IMR-90 (cell line): ENCODE results near the gene FARS2. TPM values are rescaled to one million over a fixed set of nuclear protein-coding genes. Genes with fewer than 3 reads are reported as not detected.

Experiments
- ATAC-seq: fragments of 200-7000 bp; cut with Tn5 transposase; 2 replicates; pipeline ENCODE4 v1.9.1; 2020; ENCODE audit warnings: low read depth, mild to moderate bottlenecking, moderate library complexity
- BruUV-seq: library from RNA; stranded (reverse); fragments of 400-500 nt; replicated peaks from 2 replicates; lab custom pipeline; 2021; lab: Mats Ljungman, UMichigan
- CTCF ChIA-PET: fragments of 300-600 bp; formaldehyde crosslinking; extraction: SDS; loops from one replicate; lab custom pipeline; 2021; ENCODE audit warnings: antibody characterized with exemption; lab: Yijun Ruan, JAX
- POLR2A ChIA-PET: fragments of 300-600 bp; sonication (Branson Sonifier 250); formaldehyde crosslinking; loops from one replicate; lab custom pipeline; 2022; ENCODE audit warnings: antibody characterized with exemption; ENCODE audit not compliant: unreplicated experiment; lab: Charles Lee
- DNase-seq: peaks from one replicate; pipeline ENCODE4 v3.0.0; 2013
- H2AFZ ChIP-seq: replicated peaks from 2 replicates; pipeline ENCODE3; 2013; ENCODE audit warnings: low read length, mild to moderate bottlenecking; ENCODE audit not compliant: poor library complexity
- H2AK5ac ChIP-seq: 2 replicates; pipeline ENCODE4 v1.6.1; 2013; ENCODE audit warnings: low read depth, low read length, inconsistent platforms
- H2AK9ac ChIP-seq: replicated peaks from 2 replicates; pipeline ENCODE3; 2013; ENCODE audit warnings: mild to moderate bottlenecking, low read depth, low read length, moderate library complexity; ENCODE audit not compliant: poor library complexity
- H2BK120ac ChIP-seq: 2 replicates; pipeline ENCODE4 v1.6.1; 2013; ENCODE audit warnings: low read depth, low read length, inconsistent platforms
- H2BK15ac ChIP-seq: 3 replicates; pipeline ENCODE4 v1.6.1; 2013; ENCODE audit warnings: low read depth, low read length, inconsistent platforms
- H2BK20ac ChIP-seq: 2 replicates; pipeline ENCODE4 v1.6.1; 2013; ENCODE audit warnings: low read depth, mild to moderate bottlenecking, inconsistent platforms, low read length, moderate library complexity
- H2BK5ac ChIP-seq: 2 replicates; pipeline ENCODE4 v1.6.1; 2013; ENCODE audit warnings: mild to moderate bottlenecking, low read depth, low read length, inconsistent platforms; ENCODE audit not compliant: poor library complexity, severe bottlenecking
- H3K14ac ChIP-seq: replicated peaks from 2 replicates; pipeline ENCODE4 v1.6.1; 2013; ENCODE audit warnings: low read depth, low read length, inconsistent platforms
- H3K18ac ChIP-seq: 2 replicates; pipeline ENCODE4 v1.6.1; 2013; ENCODE audit warnings: low read depth, low read length, control low read depth
- H3K23ac ChIP-seq: 2 replicates; pipeline ENCODE4 v1.6.1; 2013; ENCODE audit warnings: low read depth, low read length, inconsistent platforms
- H3K27ac ChIP-seq: 2 replicates; pipeline ENCODE4 v1.5.1; 2013; ENCODE audit warnings: mild to moderate bottlenecking, control low read depth, low read length; ENCODE audit not compliant: insufficient read depth
- H3K27me3 ChIP-seq: 2 replicates; pipeline ENCODE4 v1.6.1; 2013; ENCODE audit warnings: low read length; ENCODE audit not compliant: control insufficient read depth, insufficient read depth
- H3K36me3 ChIP-seq: 2 replicates; pipeline ENCODE4 v1.6.1; 2013; ENCODE audit warnings: low read length, mixed read lengths; ENCODE audit not compliant: control insufficient read depth, insufficient read depth
- H3K4ac ChIP-seq: 2 replicates; pipeline ENCODE4 v1.6.1; 2013; ENCODE audit warnings: low read depth, low read length, inconsistent platforms
- H3K4me1 ChIP-seq: 2 replicates; pipeline ENCODE4 v1.6.1; 2013; ENCODE audit warnings: low read length, mixed read lengths; ENCODE audit not compliant: control insufficient read depth, insufficient read depth
- H3K4me2 ChIP-seq: 2 replicates; pipeline ENCODE4 v1.6.1; 2013; ENCODE audit warnings: low read depth, mild to moderate bottlenecking, control low read depth, low read length, moderate library complexity
- H3K4me3 ChIP-seq: 2 replicates; pipeline ENCODE4 v1.5.1; 2013; ENCODE audit warnings: low read depth, mild to moderate bottlenecking, control low read depth, low read length, moderate library complexity; ENCODE audit not compliant: insufficient read depth
- H3K56ac ChIP-seq: 2 replicates; pipeline ENCODE4 v1.6.1; 2013; ENCODE audit warnings: low read length, inconsistent platforms; ENCODE audit not compliant: insufficient read depth; ENCODE audit errors: extremely low read depth
- H3K79me1 ChIP-seq, 2 experiments: 2 replicates each; pipeline ENCODE4 v1.6.1; 2013; ENCODE audit warnings: low read length in 2 of 2, inconsistent platforms in 1 of 2, low read depth in 1 of 2
- H3K9ac ChIP-seq: 2 replicates; pipeline ENCODE4 v1.6.1; 2013; ENCODE audit warnings: low read depth, low read length, control low read depth
- H3K9me1 ChIP-seq: 2 replicates; pipeline ENCODE4 v1.6.1; 2013; ENCODE audit warnings: low read length, inconsistent platforms; ENCODE audit not compliant: insufficient read depth
- H3K9me3 ChIP-seq: 2 replicates; pipeline ENCODE4 v1.6.1; 2013; ENCODE audit warnings: low read length; ENCODE audit not compliant: control insufficient read depth, insufficient read depth
- H4K20me1 ChIP-seq: 2 replicates; pipeline ENCODE4 v1.6.1; 2013; ENCODE audit warnings: low read length, inconsistent platforms; ENCODE audit not compliant: insufficient read depth
- H4K5ac ChIP-seq: 2 replicates; pipeline ENCODE4 v1.6.1; 2013; ENCODE audit warnings: mild to moderate bottlenecking, low read depth, low read length, control low read depth
- H4K8ac ChIP-seq, 2 experiments: 2 replicates each; pipeline ENCODE4 v1.6.1; 2013; ENCODE audit warnings: low read depth in 2 of 2, low read length in 2 of 2, control low read depth in 1 of 2, inconsistent platforms in 1 of 2
- H4K91ac ChIP-seq: 2 replicates; pipeline ENCODE4 v1.6.1; 2013; ENCODE audit warnings: low read depth, low read length, inconsistent platforms; ENCODE audit not compliant: insufficient read depth
- BHLHE40 ChIP-seq: fragments of 150-350 bp; IDR thresholded peaks from 2 replicates; pipeline ENCODE4 v1.6.1; 2016; ENCODE audit warnings: mild to moderate bottlenecking, low read depth, low read length
- CEBPB ChIP-seq: IDR thresholded peaks from 2 replicates; pipeline ENCODE4 v1.6.1; 2012; ENCODE audit warnings: low read depth, low read length, improper control_type of control experiment
- CHD1 ChIP-seq: IDR thresholded peaks from 2 replicates; pipeline ENCODE4 v1.6.1; 2012; ENCODE audit warnings: low read depth, low read length, improper control_type of control experiment
- FOS ChIP-seq: fragments of 150-350 bp; IDR thresholded peaks from 2 replicates; pipeline ENCODE4 v1.6.1; 2016; ENCODE audit warnings: low read depth, low read length
- MAZ ChIP-seq: IDR thresholded peaks from 2 replicates; pipeline ENCODE4 v1.6.1; 2012; ENCODE audit warnings: low read depth, mild to moderate bottlenecking, low read length, improper control_type of control experiment, moderate library complexity, borderline replicate concordance
- NFE2L2 ChIP-seq: fragments of 150-350 bp; IDR thresholded peaks from 2 replicates; pipeline ENCODE4 v1.6.1; 2016; ENCODE audit warnings: low read depth, mild to moderate bottlenecking, low read length
- POLR2A ChIP-seq: IDR thresholded peaks from 2 replicates; pipeline ENCODE4 v1.6.1; 2012; ENCODE audit warnings: mild to moderate bottlenecking, low read depth, low read length
- RFX5 ChIP-seq: IDR thresholded peaks from 2 replicates; pipeline ENCODE4 v1.8.0; 2012; ENCODE audit warnings: low read depth, mild to moderate bottlenecking, low read length, moderate library complexity
- SMC3 ChIP-seq: fragments of 150-350 bp; IDR thresholded peaks from 2 replicates; pipeline ENCODE4 v1.6.1; 2016; ENCODE audit warnings: low read depth, mild to moderate bottlenecking, antibody characterized with exemption, low read length, moderate library complexity
- WGBS, 2 experiments: methylation state at CpG; one replicate each; pipeline versions ENCODE4 v1.1.5 to v1.1.7; 2013; ENCODE audit warnings: missing lambda C conversion rate in 2 of 2; ENCODE audit not compliant: insufficient read length in 1 of 2; ENCODE audit errors: extremely low coverage in 2 of 2; 5-methylcytosine and 5-hydroxymethylcytosine counted together
- dilution Hi-C: fragments of 300-500 bp; cut with HindIII; formaldehyde crosslinking; loops from one replicate; pipeline ENCODE4 v1.14.3; 2018; ENCODE audit warnings: low sequenced_read_pairs; ENCODE audit not compliant: unreplicated experiment
- in situ Hi-C: fragments of 300-500 bp; cut with MboI; formaldehyde crosslinking; loops from 3 replicates; pipeline ENCODE4 v1.14.3; 2019; ENCODE audit warnings: low sequenced_read_pairs, inconsistent platforms, mixed read lengths
- intact Hi-C: fragments of 100-400 bp; cut with micrococcal nuclease; formaldehyde crosslinking; loops from 2 replicates; pipeline ENCODE4 v1.10.0; 2022
- polyA plus RNA-seq, 3 experiments: library from polyadenylated mRNA; depleted of rRNA; stranded (reverse); fragments of >200 nt; gene quantifications; 2 replicates each; pipeline ENCODE4 v1.2.3, GENCODE V29; 2012; ENCODE audit warnings: low replicate concordance in 1 of 3
- total RNA-seq: library from RNA; depleted of rRNA; stranded (reverse); fragments of >200 nt; gene quantifications from 2 replicates; pipeline ENCODE4 v1.2.3, GENCODE V29; 2012
- TF ChIP-seq, protein P1 (sequence below): conservative IDR thresholded peaks from 2 replicates; pipeline ENCODE4 v1.5.1; 2012; ENCODE audit warnings: mild to moderate bottlenecking, low read depth, low read length, improper control_type of control experiment

The FARS2 gene
- total and polyA plus RNA-seq, 2 of the 4 experiments (the other 2 are of a cell fraction) = 12.1 to 28.9 TPM

DNA sequence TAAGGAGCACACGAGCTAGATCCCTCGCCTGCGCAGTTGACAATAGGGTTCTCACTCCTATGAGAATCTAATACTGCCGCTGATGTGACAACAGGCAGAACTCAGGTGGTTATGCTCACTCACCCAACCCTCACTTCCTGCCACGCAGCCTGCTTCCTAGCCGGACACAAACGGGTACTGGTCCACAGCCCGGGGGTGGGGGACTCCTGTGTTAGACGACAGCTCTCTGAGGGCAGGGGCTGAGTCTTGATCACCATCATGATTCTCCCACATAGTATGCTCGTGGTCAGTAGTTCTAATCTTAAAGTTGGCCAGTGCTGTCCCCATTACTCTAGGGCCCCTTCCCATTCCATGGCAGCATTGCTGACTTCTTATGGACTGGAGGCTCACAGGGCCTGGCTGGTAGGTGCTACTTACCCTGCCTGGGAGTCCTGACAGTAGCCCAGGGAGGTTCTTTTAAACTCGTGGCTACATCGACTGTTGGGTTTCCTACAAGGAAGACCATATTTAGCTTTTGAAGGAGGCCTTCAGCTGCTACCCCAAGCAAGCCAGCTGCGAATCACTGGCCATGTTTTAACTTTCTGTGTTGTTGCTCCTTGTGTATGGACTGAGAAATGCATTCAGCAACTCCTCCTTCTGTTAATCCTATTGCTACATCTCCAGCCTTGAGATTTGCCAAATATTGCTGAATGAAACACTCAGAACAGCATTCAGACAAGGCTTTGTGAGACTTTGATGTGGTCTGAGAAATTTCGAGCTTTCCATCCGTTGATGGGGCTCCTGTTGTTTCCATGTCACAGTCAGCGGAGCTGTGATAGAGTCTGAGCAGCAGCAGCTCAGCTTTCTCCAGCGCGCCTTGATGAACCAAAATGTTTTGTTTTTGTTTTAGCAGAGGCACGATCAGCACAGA is 445.1 kb downstream of the FARS2 start:
- no peaks in the 10 kb centered on the region for H3K4me1 ChIP-seq
- ATAC-seq = no peak
- H3K27ac ChIP-seq = no peak overlapping the region
- H3K14ac ChIP-seq = no peak overlapping the region
- no peak overlapping the region for H2BK20ac ChIP-seq
- TF ChIP-seq FOS (no peak), BHLHE40 (no peak), CHD1 (no peak), MAZ (no peak), CEBPB (no peak), SMC3 (no peak), RFX5 (no peak), POLR2A (no peak), NFE2L2 (no peak)
- TF ChIP-seq, protein P1, sequence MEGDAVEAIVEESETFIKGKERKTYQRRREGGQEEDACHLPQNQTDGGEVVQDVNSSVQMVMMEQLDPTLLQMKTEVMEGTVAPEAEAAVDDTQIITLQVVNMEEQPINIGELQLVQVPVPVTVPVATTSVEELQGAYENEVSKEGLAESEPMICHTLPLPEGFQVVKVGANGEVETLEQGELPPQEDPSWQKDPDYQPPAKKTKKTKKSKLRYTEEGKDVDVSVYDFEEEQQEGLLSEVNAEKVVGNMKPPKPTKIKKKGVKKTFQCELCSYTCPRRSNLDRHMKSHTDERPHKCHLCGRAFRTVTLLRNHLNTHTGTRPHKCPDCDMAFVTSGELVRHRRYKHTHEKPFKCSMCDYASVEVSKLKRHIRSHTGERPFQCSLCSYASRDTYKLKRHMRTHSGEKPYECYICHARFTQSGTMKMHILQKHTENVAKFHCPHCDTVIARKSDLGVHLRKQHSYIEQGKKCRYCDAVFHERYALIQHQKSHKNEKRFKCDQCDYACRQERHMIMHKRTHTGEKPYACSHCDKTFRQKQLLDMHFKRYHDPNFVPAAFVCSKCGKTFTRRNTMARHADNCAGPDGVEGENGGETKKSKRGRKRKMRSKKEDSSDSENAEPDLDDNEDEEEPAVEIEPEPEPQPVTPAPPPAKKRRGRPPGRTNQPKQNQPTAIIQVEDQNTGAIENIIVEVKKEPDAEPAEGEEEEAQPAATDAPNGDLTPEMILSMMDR = no peak
- no peak overlapping the region for H2BK5ac ChIP-seq
- no peak overlapping the region for H2BK15ac ChIP-seq
- 0 out of 2 replicates have a peak, but pooled peaks cover 2% of the 10 kb centered on the region for H3K36me3 ChIP-seq
- BruUV-seq = no TSS peak
- no peak overlapping the region for H3K9ac ChIP-seq
- H3K79me1 ChIP-seq = no peaks in the 10 kb centered on the region
- H3K27me3 ChIP-seq = no peaks in the 10 kb centered on the region
- no peaks in the 10 kb centered on the region for H4K20me1 ChIP-seq
- POLR2A ChIA-PET = no interaction called here
- no peak overlapping the region for H3K56ac ChIP-seq
- no peak overlapping the region for H2AFZ ChIP-seq
- in situ Hi-C loops = no loop called here
- H2AK9ac ChIP-seq = no peak overlapping the region
- H3K4me2 ChIP-seq = no peak overlapping the region
- intact Hi-C loops = no loop called here
- WGBS, 2 experiments = 68% methylated on average over 9 of the region's 19 CpGs; no CpG with 5 or more reads in 1 of the 2 experiments
- no peak overlapping the region for H4K91ac ChIP-seq
- no peak overlapping the region for H3K18ac ChIP-seq
- H4K5ac ChIP-seq = no peak overlapping the region
- dilution Hi-C loops = no loop called here
- no peaks in the 10 kb centered on the region for H3K9me1 ChIP-seq
- H3K4ac ChIP-seq = no peak overlapping the region
- CTCF ChIA-PET = no interaction called here
- no peak overlapping the region for H3K23ac ChIP-seq
- no peak overlapping the region for H2AK5ac ChIP-seq
- H2BK120ac ChIP-seq = no peak overlapping the region
- DNase-seq = no peak
- no peak overlapping the region for H3K4me3 ChIP-seq
- no peaks in the 10 kb centered on the region for H3K9me3 ChIP-seq
- H4K8ac ChIP-seq = no peak overlapping the region
